Measurements from ENCODE around the gene MITF.

MITF gene

DNA sequence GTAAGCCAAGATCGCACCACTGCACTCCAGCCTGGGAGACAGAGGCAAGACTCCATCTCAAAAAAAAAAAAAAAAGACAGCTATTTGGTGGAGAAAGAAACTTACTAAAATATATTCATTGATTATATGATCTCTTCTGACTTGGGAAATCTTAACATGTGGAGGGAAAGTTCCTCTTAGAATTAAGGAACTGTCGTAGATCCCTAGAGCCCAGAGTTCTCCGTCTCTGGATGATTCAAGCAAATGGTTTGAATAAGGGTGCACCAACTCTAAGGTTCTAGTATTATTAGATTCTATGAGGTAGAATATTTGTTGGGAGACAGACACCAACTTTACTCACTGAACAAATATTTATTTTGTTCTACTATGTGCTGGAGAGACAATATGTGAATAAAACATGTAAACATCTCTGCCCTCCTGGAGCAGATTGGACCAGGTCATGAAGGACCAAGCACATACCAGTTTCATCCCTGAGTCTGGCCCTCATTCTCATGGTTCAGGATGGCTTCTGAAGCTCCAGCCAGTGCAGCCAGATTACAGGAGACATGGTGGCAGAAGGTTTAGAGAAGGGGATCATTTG, 129.7 kb downstream of the MITF start:
- DNase-seq (ENCODE audit: insufficient read length): no peak
- no peak for TF ChIP-seq POLR2AphosphoS5 (IDR thresholded peaks at IDR 0.05; ENCODE audit: low read depth, low read length)
- TF ChIP-seq TAF1 (IDR thresholded peaks at IDR 0.05; ENCODE audit: borderline replicate concordance, low read depth, low read length): no peak
- TF ChIP-seq POLR2A (IDR thresholded peaks at IDR 0.05; ENCODE audit: low read depth, low read length): no peak
- FAIRE-seq: no peak

DNA sequence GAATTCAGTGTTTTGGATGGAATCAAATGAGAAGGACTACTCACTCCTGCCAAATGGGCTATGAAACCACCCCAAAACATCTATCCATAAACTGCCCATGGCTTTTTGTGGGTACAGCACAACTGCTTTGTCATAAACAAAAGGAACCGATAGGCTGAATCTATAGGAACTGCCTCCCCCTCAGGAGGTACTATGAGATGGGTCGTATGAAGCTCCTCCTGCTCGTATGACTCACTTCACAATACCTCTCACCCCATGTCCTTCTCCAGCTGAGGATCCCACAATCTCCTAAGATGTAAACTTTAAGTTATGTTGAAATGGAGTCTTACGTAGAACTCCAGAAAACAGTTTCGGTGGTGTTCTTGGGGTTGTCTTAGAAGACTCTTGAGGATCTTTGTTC, 130.4 kb downstream of the MITF start:
- no peak for DNase-seq (ENCODE audit: insufficient read length)
- FAIRE-seq: no peak

DNA sequence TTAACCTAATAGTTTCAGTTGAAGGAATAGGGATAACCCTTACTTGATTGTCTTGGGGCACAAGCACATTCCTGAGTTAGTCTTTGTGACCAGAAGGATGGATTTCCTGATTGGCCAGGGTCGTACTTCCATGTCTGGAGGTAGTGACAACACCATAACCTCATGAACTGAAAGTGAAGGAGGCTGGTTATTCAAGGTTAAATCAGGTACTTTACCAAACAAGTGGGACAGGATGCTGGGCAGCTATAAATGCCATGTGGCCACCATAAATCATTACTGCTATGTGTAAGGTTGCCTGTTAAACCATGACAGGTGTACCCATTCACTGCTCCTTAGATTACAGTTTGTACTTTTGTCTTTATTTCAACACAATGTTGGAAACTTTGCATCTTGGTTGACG, 132.0 kb downstream of the MITF start:
- FAIRE-seq (no peak), DNase-seq (ENCODE audit: insufficient read length) (no peak)
- no peak for TF ChIP-seq TAF1 (IDR thresholded peaks at IDR 0.05; ENCODE audit: borderline replicate concordance, low read depth, low read length)
- TF ChIP-seq POLR2AphosphoS5 (IDR thresholded peaks at IDR 0.05; ENCODE audit: low read depth, low read length): no peak
- TF ChIP-seq POLR2A (IDR thresholded peaks at IDR 0.05; ENCODE audit: low read depth, low read length): no peak

More for the DNA sequence above, 130.4 kb downstream of the MITF start:
- TF ChIP-seq TAF1 (IDR thresholded peaks at IDR 0.05; ENCODE audit: borderline replicate concordance, low read depth, low read length) (no peak), POLR2AphosphoS5 (IDR thresholded peaks at IDR 0.05; ENCODE audit: low read depth, low read length) (no peak), POLR2A (IDR thresholded peaks at IDR 0.05; ENCODE audit: low read depth, low read length) (no peak)

DNA sequence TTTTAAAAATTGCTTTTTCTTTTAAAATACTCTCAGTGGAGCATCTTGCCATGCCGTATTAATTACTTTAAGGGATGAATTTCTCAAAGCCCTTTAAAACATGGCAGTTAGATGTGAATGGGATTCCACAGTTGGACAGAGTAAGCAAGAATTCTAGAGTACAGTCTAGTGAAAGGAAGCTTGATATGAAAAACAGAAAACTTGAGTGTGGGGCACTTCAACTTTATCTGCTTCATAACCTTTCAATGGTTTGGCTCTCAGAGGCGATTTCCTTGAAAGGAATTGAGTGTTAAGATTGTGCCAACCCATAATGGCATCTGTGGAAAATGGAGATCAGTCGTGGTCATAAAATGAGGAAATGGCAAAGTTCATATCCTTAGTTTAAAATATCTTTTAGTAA, 132.6 kb downstream of the MITF start:
- TF ChIP-seq POLR2AphosphoS5 (IDR thresholded peaks at IDR 0.05; ENCODE audit: low read depth, low read length) (no peak), TAF1 (IDR thresholded peaks at IDR 0.05; ENCODE audit: borderline replicate concordance, low read depth, low read length) (no peak), POLR2A (IDR thresholded peaks at IDR 0.05; ENCODE audit: low read depth, low read length) (no peak)
- FAIRE-seq: no peak
- DNase-seq (ENCODE audit: insufficient read length): no peak

DNA sequence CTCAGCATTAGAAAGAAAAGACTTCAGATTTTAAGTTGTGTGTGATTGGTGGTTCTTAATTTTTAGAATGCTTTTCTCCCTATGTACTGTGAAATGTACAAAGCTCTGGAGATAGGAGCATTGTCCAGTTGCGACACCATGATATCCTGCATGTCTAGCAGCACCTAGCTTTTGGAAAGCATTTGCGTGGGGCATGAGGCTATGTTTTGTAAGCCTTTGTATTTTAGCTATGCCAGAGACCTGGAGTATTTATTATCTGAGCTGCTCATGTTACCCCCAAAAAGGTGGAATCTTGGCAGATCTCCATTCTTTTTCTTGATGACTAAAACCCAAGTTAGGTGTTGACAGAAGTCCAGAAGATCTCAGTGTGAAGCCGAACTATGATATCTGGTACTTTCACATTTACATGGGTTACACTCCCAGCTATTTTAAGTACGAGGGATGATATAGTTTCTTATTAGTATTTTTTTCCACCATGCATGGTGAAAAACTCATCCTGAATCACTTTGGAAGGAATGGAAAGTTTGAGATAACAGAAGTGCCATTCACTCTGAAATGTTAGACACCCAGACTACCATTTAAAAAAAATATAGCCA, 133.6 kb downstream of the MITF start:
- FAIRE-seq: no peak
- no peak for TF ChIP-seq POLR2AphosphoS5 (IDR thresholded peaks at IDR 0.05; ENCODE audit: low read depth, low read length)
- TF ChIP-seq TAF1 (IDR thresholded peaks at IDR 0.05; ENCODE audit: borderline replicate concordance, low read depth, low read length): no peak
- TF ChIP-seq POLR2A (IDR thresholded peaks at IDR 0.05; ENCODE audit: low read depth, low read length): no peak
- no peak for DNase-seq (ENCODE audit: insufficient read length)

DNA sequence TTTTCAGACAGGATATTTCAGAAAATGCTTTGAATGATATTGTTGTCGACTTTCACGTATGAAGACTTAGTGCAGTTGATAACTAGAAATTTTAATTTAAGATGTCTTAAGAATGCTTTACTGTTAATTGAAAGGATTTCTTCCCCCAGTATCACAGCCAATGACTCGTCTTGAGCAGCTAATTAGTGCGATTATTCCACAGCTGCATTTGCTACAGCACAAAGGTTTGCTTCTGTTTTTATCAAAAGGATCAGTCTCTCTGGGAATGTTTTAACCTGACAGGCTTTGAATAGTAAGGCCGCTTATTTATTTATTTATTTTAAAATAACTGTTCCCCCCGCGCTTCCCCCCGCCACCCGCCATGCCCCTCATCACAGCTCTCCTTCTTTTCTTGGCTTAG, 136.8 kb downstream of the MITF start:
- TF ChIP-seq TAF1 (IDR thresholded peaks at IDR 0.05; ENCODE audit: borderline replicate concordance, low read depth, low read length): no peak
- no peak for TF ChIP-seq POLR2A (IDR thresholded peaks at IDR 0.05; ENCODE audit: low read depth, low read length)
- TF ChIP-seq POLR2AphosphoS5 (IDR thresholded peaks at IDR 0.05; ENCODE audit: low read depth, low read length): no peak
- DNase-seq (ENCODE audit: insufficient read length) (no peak), FAIRE-seq (no peak)

DNA sequence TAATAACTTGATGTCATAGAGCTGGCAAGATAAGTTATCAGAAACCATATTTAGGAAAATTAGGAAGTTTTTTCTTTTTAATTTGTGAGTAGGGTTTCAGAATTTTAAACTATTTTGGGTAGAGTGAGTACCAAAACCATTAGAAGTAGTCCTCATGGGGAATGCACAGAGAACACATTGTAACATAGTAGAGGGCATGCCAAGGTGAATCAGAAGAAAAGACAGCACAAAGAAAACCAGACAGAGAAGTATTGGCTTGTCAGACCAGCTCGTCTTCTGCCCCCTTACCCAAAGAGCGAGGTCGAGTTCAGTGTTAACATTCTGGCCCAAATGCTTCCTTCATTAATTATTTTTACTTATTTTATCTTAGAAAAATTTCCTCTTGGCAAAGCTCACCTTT, 139.0 kb downstream of the MITF start:
- FAIRE-seq (no peak), DNase-seq (ENCODE audit: insufficient read length) (no peak)
- no peak for TF ChIP-seq POLR2A (IDR thresholded peaks at IDR 0.05; ENCODE audit: low read depth, low read length)

DNA sequence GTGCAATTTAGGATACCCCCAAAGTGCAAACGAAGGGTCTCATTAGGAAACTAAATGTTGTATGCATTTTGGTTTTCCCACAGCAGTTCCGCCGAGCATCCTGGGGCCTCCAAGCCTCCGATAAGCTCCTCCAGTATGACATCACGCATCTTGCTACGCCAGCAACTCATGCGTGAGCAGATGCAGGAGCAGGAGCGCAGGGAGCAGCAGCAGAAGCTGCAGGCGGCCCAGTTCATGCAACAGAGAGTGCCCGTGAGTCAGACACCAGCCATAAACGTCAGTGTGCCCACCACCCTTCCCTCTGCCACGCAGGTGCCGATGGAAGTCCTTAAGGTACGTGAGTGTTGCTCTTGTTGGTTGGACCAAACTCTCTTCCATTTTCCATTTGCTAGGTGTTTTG, 139.8 kb downstream of the MITF start:
- FAIRE-seq: no peak
- TF ChIP-seq TAF1 (IDR thresholded peaks at IDR 0.05; ENCODE audit: borderline replicate concordance, low read depth, low read length) (no peak), POLR2A (IDR thresholded peaks at IDR 0.05; ENCODE audit: low read depth, low read length) (no peak), POLR2AphosphoS5 (IDR thresholded peaks at IDR 0.05; ENCODE audit: low read depth, low read length) (no peak)
- no peak for DNase-seq (ENCODE audit: insufficient read length)

DNA sequence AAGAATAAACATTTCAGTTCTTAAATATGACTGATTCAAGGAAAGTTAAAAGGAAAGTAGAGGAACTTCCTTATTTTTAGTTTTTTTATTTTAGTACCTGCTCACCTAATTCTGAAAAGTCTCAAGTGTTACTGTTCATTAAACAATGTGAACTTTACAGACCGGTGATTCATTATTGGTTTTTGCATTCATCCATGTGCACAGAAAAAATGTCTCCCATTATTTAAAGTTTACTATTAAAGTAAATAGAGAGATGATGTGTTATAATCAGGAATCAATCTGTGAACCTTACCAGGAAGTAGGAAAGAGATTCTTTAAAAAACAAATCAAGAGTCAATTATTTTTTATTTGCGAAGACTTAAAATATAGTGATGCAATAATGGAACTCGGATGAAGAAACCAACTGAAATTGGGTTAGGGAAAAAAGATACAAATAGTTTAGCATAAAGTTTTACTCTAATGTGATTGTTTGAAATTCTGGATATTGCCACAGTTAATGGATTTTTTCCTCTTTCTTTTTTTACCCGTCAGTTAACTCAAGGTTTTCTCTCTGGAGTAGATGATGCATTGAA, 140.9 kb downstream of the MITF start:
- FAIRE-seq: no peak
- no peak for DNase-seq (ENCODE audit: insufficient read length)
- no peak for TF ChIP-seq POLR2A (IDR thresholded peaks at IDR 0.05; ENCODE audit: low read depth, low read length)
- TF ChIP-seq POLR2AphosphoS5 (IDR thresholded peaks at IDR 0.05; ENCODE audit: low read depth, low read length): no peak

DNA sequence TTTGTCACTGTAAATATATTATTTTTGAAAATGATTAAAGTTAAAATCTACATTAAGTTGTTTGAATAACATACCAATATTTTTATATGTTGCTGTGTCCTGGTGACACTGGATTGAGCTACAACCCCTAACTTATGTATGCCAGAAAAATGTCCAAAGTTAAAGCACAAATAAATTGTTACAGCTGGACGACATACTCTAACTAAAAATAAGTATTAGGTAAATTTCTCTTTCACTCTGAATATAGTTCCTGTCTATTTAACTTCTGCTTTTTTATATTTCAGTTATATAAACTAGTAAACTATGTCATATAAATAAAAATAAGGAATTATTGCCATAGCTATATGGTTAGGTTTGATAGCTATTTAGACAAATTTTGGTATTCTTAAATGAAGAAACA, 141.8 kb downstream of the MITF start:
- no peak for FAIRE-seq
- TF ChIP-seq POLR2AphosphoS5 (IDR thresholded peaks at IDR 0.05; ENCODE audit: low read depth, low read length) (no peak), POLR2A (IDR thresholded peaks at IDR 0.05; ENCODE audit: low read depth, low read length) (no peak)
- no peak for DNase-seq (ENCODE audit: insufficient read length)

DNA sequence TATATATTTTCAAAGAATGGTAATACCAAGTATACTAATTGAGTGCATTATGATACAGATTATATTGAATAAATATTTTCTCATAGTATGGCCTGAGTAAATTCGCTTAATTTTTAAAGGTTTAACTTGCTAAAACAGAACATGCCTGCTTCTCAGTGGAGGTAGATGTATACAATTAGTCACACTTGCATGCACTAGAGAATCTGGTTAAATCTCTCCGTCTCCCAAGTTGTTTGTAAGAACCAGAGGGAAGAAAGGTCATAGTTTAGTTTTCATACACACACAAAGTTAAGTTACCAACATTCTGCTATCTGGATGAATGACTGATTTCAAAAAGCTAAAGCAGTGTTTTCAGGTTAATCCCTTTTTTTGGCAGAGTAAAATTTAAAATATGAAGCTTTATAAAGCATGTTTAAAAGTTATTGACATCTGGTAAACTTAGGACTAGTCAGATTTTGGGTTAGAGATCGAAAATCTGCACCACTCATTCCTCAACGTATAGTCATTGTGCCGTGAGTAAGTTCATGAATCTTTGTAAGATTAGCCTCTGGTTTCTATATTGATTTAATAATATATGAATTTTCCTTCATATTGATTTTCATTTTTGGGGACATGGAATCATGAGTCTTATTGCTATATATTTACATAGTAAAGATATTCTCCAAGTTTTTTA, 142.6 kb downstream of the MITF start:
- FAIRE-seq (no peak), DNase-seq (ENCODE audit: insufficient read length) (no peak)
- no peak for TF ChIP-seq TAF1 (IDR thresholded peaks at IDR 0.05; ENCODE audit: borderline replicate concordance, low read depth, low read length)
- no peak for TF ChIP-seq POLR2AphosphoS5 (IDR thresholded peaks at IDR 0.05; ENCODE audit: low read depth, low read length)
- no peak for TF ChIP-seq POLR2A (IDR thresholded peaks at IDR 0.05; ENCODE audit: low read depth, low read length)

DNA sequence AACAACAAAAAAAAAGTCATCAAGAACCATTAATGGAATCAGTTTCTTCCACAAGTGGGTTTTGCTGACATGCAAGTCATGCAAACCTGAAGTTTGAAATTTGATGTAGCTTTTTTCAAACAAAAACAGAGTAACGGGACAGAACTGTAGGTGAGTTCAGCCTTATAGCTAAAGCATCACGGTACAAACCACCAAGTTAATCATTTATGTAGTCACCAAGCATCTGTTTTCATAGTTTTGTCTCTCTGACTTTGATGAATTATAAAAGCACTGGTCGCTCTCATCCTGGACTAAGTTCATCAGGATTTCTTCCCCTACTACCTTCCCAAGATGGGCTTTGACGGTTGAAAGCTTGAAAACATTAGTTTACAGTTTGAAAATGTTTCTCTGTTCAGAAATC, 143.3 kb downstream of the MITF start:
- DNase-seq (ENCODE audit: insufficient read length) (no peak), FAIRE-seq (no peak)
- TF ChIP-seq TAF1 (IDR thresholded peaks at IDR 0.05; ENCODE audit: borderline replicate concordance, low read depth, low read length): no peak
- no peak for TF ChIP-seq POLR2A (IDR thresholded peaks at IDR 0.05; ENCODE audit: low read depth, low read length)
- no peak for TF ChIP-seq POLR2AphosphoS5 (IDR thresholded peaks at IDR 0.05; ENCODE audit: low read depth, low read length)
